Measurements from ENCODE around the gene APOA5. TPM values are rescaled to one million over a fixed set of nuclear protein-coding genes. Genes with fewer than 3 reads are reported as not detected.
A peak's percentile ranks its signal among the peaks of the same experiment; 100 is the strongest.

Gene APOA5
- total RNA-seq, 1 experiment from 2014 or later, result 0.11 TPM

DNA sequence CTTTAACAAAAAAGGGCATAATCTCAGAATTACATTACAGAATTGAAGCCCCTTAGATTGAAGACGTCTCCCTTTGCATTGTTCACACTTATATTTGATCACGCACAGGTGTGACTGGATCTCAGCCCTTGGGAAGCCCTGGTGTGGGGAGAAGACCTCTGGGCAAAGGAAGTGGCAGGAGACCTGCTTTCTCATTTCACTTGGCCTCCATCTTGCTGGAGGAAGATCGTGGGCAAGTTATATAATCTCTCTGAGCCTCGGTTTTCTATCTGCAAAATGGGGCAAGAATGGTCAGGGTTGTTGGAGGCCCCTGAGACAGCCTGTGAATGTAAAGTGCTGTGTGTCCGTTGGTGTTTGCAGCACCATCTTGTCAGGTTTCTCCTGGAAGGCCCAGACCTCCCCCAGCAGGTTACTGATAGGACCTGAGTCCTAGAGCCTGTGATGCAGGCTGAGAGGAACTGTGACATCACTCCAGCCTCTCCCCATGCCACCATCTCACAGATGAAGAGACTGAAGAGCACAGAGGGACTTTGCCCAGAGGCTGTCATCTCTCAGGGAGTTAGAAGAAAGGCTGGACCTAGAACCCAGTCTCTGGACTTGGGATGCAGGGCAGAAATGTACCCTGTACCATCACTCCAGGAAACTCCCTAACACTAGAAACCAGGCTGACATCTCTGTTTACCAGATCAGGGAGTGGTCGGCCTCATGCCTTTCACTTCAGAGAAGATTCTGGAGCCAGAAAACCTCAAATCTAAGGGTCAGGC, 46.8 kb upstream of the APOA5 start:
- Histone ChIP-seq H2AK5ac (ENCODE audit: insufficient read length, low read length) (no peak overlapping the region), H3K4me2 (ENCODE audit: insufficient read depth, insufficient read length, low read length) (no peak overlapping the region), H2BK120ac (ENCODE audit: low read depth, low read length, poor library complexity, severe bottlenecking) (no peak overlapping the region), H2BK5ac (ENCODE audit: insufficient read length, low read length) (no peak overlapping the region), H4K20me1 (ENCODE audit: control insufficient read depth, insufficient read depth, insufficient read length) (no peaks in the 10 kb centered on the region), H3K4ac (ENCODE audit: low read depth, low read length) (no peak overlapping the region), H4K5ac (ENCODE audit: insufficient read length, low read depth, low read length) (no peak overlapping the region), H2AFZ (ENCODE audit: low read length) (no peak overlapping the region), H3K14ac (ENCODE audit: insufficient read depth, low read length) (no peak overlapping the region), H3K9me3 (ENCODE audit: control insufficient read depth, low read depth, low read length) (no peaks in the 10 kb centered on the region), H4K91ac (ENCODE audit: insufficient read length, low read depth, low read length) (no peak overlapping the region), H3K56ac (ENCODE audit: insufficient read length, low read depth, low read length) (no peak overlapping the region), H3K23ac (ENCODE audit: insufficient read length, low read depth, low read length) (no peak overlapping the region), H3K23me2 (ENCODE audit: insufficient read length, low read depth, low read length, poor library complexity, severe bottlenecking) (peaks cover 6% of the 10 kb centered on the region), H3K79me1 (ENCODE audit: insufficient read depth, low read depth, low read length, poor library complexity, severe bottlenecking) (no peaks in the 10 kb centered on the region), H2BK15ac (ENCODE audit: low read depth, low read length) (no peak overlapping the region), H3K9ac (ENCODE audit: extremely low read depth, insufficient read length, low read length) (no peak overlapping the region), H3K27ac (ENCODE audit: insufficient read length, low read depth, low read length) (no peak overlapping the region), H2BK12ac (ENCODE audit: insufficient read length, low read depth, low read length) (no peak overlapping the region), H3K79me2 (ENCODE audit: insufficient read depth, low read length) (no peaks in the 10 kb centered on the region), H3K18ac (ENCODE audit: insufficient read length, low read depth, low read length) (no peak overlapping the region), H2BK20ac (ENCODE audit: low read depth, low read length, poor library complexity, severe bottlenecking) (no peak overlapping the region), H4K8ac (replicated peaks; ENCODE audit: insufficient read length, low read depth, low read length) (no peak overlapping the region), H3K27me3 (ENCODE audit: insufficient read depth, low read length) (no peaks in the 10 kb centered on the region), H3T11ph (ENCODE audit: low read length) (no peak overlapping the region), H3K4me1 (ENCODE audit: insufficient read depth, low read length) (no peaks in the 10 kb centered on the region)
- TF ChIP-seq, protein P1, sequence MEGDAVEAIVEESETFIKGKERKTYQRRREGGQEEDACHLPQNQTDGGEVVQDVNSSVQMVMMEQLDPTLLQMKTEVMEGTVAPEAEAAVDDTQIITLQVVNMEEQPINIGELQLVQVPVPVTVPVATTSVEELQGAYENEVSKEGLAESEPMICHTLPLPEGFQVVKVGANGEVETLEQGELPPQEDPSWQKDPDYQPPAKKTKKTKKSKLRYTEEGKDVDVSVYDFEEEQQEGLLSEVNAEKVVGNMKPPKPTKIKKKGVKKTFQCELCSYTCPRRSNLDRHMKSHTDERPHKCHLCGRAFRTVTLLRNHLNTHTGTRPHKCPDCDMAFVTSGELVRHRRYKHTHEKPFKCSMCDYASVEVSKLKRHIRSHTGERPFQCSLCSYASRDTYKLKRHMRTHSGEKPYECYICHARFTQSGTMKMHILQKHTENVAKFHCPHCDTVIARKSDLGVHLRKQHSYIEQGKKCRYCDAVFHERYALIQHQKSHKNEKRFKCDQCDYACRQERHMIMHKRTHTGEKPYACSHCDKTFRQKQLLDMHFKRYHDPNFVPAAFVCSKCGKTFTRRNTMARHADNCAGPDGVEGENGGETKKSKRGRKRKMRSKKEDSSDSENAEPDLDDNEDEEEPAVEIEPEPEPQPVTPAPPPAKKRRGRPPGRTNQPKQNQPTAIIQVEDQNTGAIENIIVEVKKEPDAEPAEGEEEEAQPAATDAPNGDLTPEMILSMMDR (conservative IDR thresholded peaks at IDR 0.05), result no peak
- Mint-ChIP-seq H3K9me3 (no peaks in the 10 kb centered on the region), H3K27ac (0 out of 7 replicates have a peak overlapping the region, but pooled peaks of 1 of the 3 experiments have one; percentile 23), H3K4me1 (peaks cover 39 to 43% of the 10 kb centered on the region in 2 experiments), H3K27me3 (ENCODE audit: low read depth) (peaks cover 15% of the 10 kb centered on the region), H3K36me3 (ENCODE audit: insufficient read depth in 1 of 3, low read depth in 3 of 3) (peaks cover 0 to 6% (median 5%) of the 10 kb centered on the region in 3 experiments; a peak in 6 of 7 replicates), H3K4me3 (no peak overlapping the region)
- no CpG with 5 or more reads among the region's 6 CpGs for WGBS (ENCODE audit: extremely low coverage, insufficient read length, low lambda C conversion rate)
- DNase-seq, result no peak

Data from H9 (cell line).